OCI-LY3 (cell line): ENCODE measurements around the gene LIME1.

Source experiments
- H2AFZ ChIP-seq: fragments of 200-600, 300-600 bp; shearing (Covaris generic); 2 replicates; pipeline ENCODE4 v1.6.0; 2014; ENCODE audit warnings: antibody characterized with exemption, low read depth, low read length
- H3K27ac ChIP-seq: fragments of 200-600, 300-600 bp; sonication (generic); 2 replicates; pipeline ENCODE4 v1.5.1; 2014; ENCODE audit warnings: mild to moderate bottlenecking, low read length, moderate library complexity, mixed read lengths
- H3K27me3 ChIP-seq: fragments of 200-600, 300-600 bp; sonication (generic); 2 replicates; pipeline ENCODE4 v1.6.1; 2014; ENCODE audit warnings: low read depth, low read length, mixed read lengths
- H3K36me3 ChIP-seq: fragments of 200-600, 300-600 bp; sonication (generic); replicated peaks from 2 replicates; pipeline ENCODE3; 2014; ENCODE audit warnings: low read depth, low read length, mixed read lengths
- H3K4me1 ChIP-seq: fragments of 300-600, 200-600 bp; sonication (generic); 2 replicates; pipeline ENCODE4 v1.6.1; 2014; ENCODE audit warnings: low read length, mixed read lengths
- H3K4me2 ChIP-seq: fragments of 200-600, 300-600 bp; sonication (generic); 2 replicates; pipeline ENCODE4 v1.6.1; 2014; ENCODE audit warnings: low read length, mixed read lengths
- H3K4me3 ChIP-seq: fragments of 300-600, 200-600 bp; sonication (generic); 2 replicates; pipeline ENCODE4 v1.5.1; 2014; ENCODE audit warnings: antibody characterized with exemption, mild to moderate bottlenecking, low read length, moderate library complexity
- H3K79me2 ChIP-seq: fragments of 300-600, 200-600 bp; shearing (Covaris generic); 2 replicates; pipeline ENCODE4 v1.6.1; 2014; ENCODE audit warnings: mild to moderate bottlenecking, low read length, mixed read lengths
- H3K9ac ChIP-seq: fragments of 300-600, 200-600 bp; shearing (Covaris generic); 2 replicates; pipeline ENCODE4 v1.6.0; 2014; ENCODE audit warnings: mild to moderate bottlenecking, low read length, moderate library complexity
- H3K9me3 ChIP-seq: fragments of 200-600, 300-600 bp; shearing (Covaris generic); 2 replicates; pipeline ENCODE4 v1.6.1; 2014; ENCODE audit warnings: low read length, mixed read lengths; ENCODE audit not compliant: insufficient read depth
- H4K20me1 ChIP-seq: fragments of 200-600, 300-600 bp; sonication (generic); 2 replicates; pipeline ENCODE4 v1.6.1; 2016; ENCODE audit warnings: low read length, mixed read lengths; ENCODE audit not compliant: insufficient read depth
- CTCF ChIP-seq: fragments of 200-600, 300-600 bp; sonication (generic); IDR thresholded peaks from 2 replicates; pipeline ENCODE4 v1.5.1; 2014; ENCODE audit warnings: antibody characterized with exemption, low read length, low read depth
- EZH2phosphoT487 ChIP-seq: fragments of 200-600 bp; shearing (Covaris generic); IDR thresholded peaks from 2 replicates; pipeline ENCODE4 v1.6.1; 2018; ENCODE audit warnings: antibody characterized with exemption, mixed run types, low read depth

Gene LIME1

GRCh38 chr20:63702751-63703470, 33.6 kb upstream of the LIME1 start:
- H3K9ac ChIP-seq = no peak overlapping the region
- H3K36me3 ChIP-seq = peaks cover 19% of the 10 kb centered on the region
- H2AFZ ChIP-seq = no peak overlapping the region
- H3K27me3 ChIP-seq = no peaks in the 10 kb centered on the region
- H3K9me3 ChIP-seq = no peaks in the 10 kb centered on the region
- H3K79me2 ChIP-seq = peaks cover 24% of the 10 kb centered on the region
- H3K4me3 ChIP-seq = no peak overlapping the region
- H3K4me2 ChIP-seq = no peak overlapping the region
- H3K27ac ChIP-seq = no peak overlapping the region
- H4K20me1 ChIP-seq = 0 out of 2 replicates have a peak, but pooled peaks cover 4% of the 10 kb centered on the region
- no peak for TF ChIP-seq CTCF
- TF ChIP-seq EZH2phosphoT487 = no peak
- peaks cover 26% of the 10 kb centered on the region for H3K4me1 ChIP-seq

GRCh38 chr20:63703471-63703975, 32.9 kb upstream of the LIME1 start:
- Histone ChIP-seq H3K27me3 (no peaks in the 10 kb centered on the region), H2AFZ (no peak overlapping the region), H3K36me3 (peaks cover 20% of the 10 kb centered on the region), H3K79me2 (peaks cover 30% of the 10 kb centered on the region), H3K4me1 (peaks cover 21% of the 10 kb centered on the region), H3K4me2 (no peak overlapping the region), H4K20me1 (0 out of 2 replicates have a peak, but pooled peaks cover 4% of the 10 kb centered on the region), H3K4me3 (no peak overlapping the region), H3K9me3 (no peaks in the 10 kb centered on the region), H3K9ac (no peak overlapping the region), H3K27ac (no peak overlapping the region)
- TF ChIP-seq CTCF (no peak), EZH2phosphoT487 (no peak)

- Histone ChIP-seq H3K9ac (no peak overlapping the region), H3K36me3 (peaks cover 25% of the 10 kb centered on the region), H3K4me2 (no peak overlapping the region), H3K9me3 (no peaks in the 10 kb centered on the region), H3K27ac (no peak overlapping the region), H3K4me3 (no peak overlapping the region), H3K27me3 (no peaks in the 10 kb centered on the region), H3K4me1 (peaks cover 21% of the 10 kb centered on the region), H3K79me2 (peaks cover 36% of the 10 kb centered on the region), H4K20me1 (0 out of 2 replicates have a peak, but pooled peaks cover 4% of the 10 kb centered on the region), H2AFZ (no peak overlapping the region)
- TF ChIP-seq CTCF = no peak
- TF ChIP-seq EZH2phosphoT487 = no peak
Observed at GRCh38 chr20:63703976-63704748, 32.3 kb upstream of the LIME1 start.

GRCh38 chr20:63704749-63705117, 31.7 kb upstream of the LIME1 start:
- Histone ChIP-seq H3K79me2 (peaks cover 41% of the 10 kb centered on the region), H3K4me2 (no peak overlapping the region), H3K27me3 (no peaks in the 10 kb centered on the region), H2AFZ (no peak overlapping the region), H4K20me1 (0 out of 2 replicates have a peak, but pooled peaks cover 4% of the 10 kb centered on the region), H3K4me1 (peaks cover 18% of the 10 kb centered on the region), H3K27ac (no peak overlapping the region), H3K36me3 (peaks cover 29% of the 10 kb centered on the region), H3K4me3 (no peak overlapping the region), H3K9ac (no peak overlapping the region), H3K9me3 (no peaks in the 10 kb centered on the region)
- TF ChIP-seq CTCF (no peak), EZH2phosphoT487 (no peak)
